HG02642 (cell line): ENCODE measurements around the gene MMP13.
"Not testable (repeated sequence)": the region's sequence is repeated elsewhere in the genome, so short reads cannot be mapped to it uniquely, and the experiment has no call there.

ENCODE experiments used
- ATAC-seq: cut with Tn5 transposase; IDR thresholded peaks from one replicate; pipeline ENCODE4 v1.9.1; 2021; ENCODE audit warnings: mild to moderate bottlenecking; ENCODE audit not compliant: unreplicated experiment, poor library complexity

Gene MMP13

DNA sequence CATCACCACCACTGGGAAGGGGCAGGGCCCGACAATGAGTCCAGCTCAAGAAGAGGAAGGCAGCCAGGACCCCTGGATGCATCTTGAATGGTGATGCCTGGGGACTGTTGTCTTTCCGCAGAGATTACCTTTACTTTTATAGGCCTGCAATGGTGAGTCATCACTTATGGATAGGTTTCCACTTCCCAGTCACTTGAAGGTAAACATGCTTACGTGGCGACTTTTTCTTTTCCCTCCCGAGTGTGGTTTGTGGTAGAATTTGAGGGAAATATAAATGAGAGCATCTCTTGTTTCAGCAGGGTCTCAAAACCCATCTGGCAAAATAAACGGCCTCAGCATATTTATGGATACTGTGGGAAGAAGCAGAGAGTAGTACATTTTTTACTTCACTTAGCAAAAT is at the start of gene MMP13:
TSS of gene MMP13 (minus strand) at position 109 of the 400 bp plus-strand sequence. CDS start at position 82, 27 bp downstream.
- ATAC-seq: no peak

DNA sequence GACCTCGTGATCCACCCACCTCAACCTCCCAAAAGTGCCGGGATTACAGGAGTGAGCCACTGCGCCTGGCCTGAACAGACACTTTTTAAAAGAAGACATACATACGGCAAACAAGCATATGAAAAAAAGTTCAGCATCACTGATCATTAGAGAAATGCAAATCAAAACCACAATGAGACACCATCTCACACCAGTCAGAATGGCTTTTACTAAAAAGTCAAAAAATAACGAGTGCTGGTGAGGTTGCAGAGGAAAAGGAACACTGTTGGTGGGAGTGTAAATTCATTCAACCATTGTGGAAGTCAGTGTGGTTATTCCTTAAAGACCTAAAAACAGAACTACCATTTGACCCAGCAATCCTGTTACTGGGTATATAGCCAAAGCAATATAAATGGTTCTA is 48.7 kb upstream of the MMP13 start:
- ATAC-seq: not testable (repeated sequence)

DNA sequence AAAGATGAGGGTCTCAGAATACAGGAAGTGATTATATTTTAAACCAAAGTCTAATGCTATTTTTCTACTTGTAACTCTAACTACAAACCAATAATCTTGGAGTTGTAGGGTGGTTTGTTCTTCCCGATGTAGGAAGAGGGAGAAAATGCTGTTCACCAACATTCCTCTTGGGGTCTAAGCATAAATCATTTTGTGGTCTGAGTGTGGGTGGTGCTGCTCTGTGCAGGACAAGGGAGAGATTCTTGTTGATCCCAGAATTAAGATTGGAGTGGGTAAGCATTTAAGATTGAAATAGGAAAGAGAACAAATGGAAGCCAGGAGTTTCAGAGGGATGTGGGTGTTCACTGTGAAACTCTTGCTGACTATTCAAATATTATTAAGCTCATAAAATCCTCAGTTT is 38.6 kb upstream of the MMP13 start:
- ATAC-seq: no peak

- ATAC-seq: no peak
Observed at GRCh38 chr11:102991776-102992175, 36.2 kb upstream of the MMP13 start.

- ATAC-seq: no peak
Observed at GRCh38 chr11:102990145-102990544, 34.6 kb upstream of the MMP13 start.

GRCh38 chr11:102989379-102990047 is 34.0 kb upstream of the MMP13 start:
- ATAC-seq: no peak

- ATAC-seq: no peak
Observed at GRCh38 chr11:102986815-102987214, 31.3 kb upstream of the MMP13 start.

DNA sequence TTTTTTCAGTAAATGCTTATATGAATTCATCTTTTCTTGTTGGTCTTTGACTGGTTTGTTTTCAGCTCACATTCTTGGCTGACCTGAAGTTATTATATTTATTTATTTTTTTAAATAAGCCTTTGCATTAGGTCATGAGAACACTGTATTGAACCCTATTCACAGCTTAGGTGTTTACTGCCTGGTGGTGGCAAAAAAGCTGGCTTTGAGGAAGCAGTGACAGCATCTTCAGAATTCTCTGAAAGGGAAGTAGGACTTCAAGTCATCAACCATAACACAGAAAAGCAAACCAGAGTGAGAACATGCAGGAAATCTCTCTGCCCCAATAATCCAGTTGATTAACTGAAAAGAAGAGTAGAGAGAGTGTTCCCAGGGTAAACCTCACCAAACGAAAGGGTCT is 30.3 kb upstream of the MMP13 start:
- ATAC-seq: no peak

- no peak for ATAC-seq
Observed at GRCh38 chr11:102983486-102983885, 28.0 kb upstream of the MMP13 start.

- peak; percentile 58 for ATAC-seq
Observed at GRCh38 chr11:102981324-102981910, 25.9 kb upstream of the MMP13 start.

- no peak for ATAC-seq
Observed at GRCh38 chr11:102974552-102975280, 19.2 kb upstream of the MMP13 start.

GRCh38 chr11:102973698-102974097 is 18.2 kb upstream of the MMP13 start:
- not testable (repeated sequence) for ATAC-seq

DNA sequence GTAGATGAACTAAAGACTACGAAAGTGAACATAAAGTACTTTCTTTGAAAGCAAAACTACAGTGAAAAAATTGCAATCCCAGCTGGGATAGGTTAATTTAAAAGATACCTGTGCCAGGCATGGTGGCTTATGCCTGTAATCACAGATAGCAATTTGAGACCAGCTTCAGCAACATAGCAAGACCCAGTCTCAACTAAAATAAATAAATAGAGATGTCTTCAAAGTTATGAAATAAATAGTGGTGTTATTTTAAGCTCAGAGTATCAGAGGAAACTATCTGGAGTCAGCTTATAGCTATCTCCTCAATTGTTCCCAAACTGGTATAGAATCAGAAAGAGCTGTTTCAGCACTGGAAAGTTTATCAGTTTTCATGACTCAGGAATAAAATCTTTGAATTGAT is 17.3 kb upstream of the MMP13 start:
- no peak for ATAC-seq

- no peak for ATAC-seq
Observed at GRCh38 chr11:102971766-102972165, 16.2 kb upstream of the MMP13 start.

DNA sequence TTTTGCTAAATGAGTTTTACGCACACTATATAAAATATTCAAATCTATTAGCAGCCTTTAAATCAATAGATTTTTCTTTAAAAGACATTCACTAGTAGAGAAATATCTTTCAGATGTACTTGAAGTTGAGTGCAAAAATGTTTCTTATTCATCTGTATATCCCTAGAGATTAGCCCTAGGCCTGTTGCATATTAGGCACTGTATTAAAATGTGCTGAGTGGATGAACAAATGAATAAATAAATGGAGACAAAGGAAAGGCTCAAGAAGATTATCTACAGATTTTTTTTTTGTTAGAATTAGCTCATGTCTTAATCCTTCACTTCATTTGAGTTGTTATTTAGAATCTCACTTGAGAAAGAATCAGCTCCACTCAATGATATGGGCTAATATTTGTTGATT is 12.0 kb upstream of the MMP13 start:
- no peak for ATAC-seq

DNA sequence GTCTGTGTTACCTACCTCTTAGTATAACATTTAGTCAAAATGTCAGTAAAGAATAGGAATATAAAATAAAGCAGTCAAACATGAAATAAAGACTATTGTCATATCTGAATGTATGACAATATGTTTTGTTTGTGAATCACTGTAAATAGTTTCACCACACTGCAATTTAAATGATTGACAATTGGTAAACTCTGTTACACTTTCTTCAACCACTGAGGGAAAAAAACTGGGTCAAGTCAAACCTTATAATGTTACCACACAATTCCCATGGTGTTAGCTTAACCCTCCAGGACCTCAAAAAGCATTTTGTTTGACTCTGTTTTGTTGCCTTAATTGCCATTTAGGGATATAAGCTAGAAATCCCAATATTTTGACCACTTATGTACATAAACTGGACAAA is 10.5 kb upstream of the MMP13 start:
- ATAC-seq: no peak

GRCh38 chr11:102964867-102965266 is 9.3 kb upstream of the MMP13 start:
- no peak for ATAC-seq

DNA sequence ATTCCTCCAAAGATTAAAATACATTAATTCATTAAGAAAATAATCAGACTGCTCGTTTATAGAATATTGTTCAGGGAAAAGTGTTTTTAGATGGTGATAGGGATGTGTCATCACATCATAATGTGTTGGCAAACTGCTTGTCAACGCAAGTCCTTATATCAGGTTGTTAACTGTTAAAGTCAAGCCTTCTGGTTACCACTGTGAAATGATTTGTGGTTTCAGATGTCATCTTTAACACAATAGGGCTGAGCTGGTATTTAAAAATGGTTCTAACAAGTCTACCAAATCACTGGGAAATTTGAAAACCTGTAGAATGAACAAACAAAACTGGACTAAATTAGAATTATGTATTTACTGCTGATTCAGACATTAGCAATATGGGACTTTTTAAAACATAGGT is 2.4 kb upstream of the MMP13 start:
- ATAC-seq: no peak

DNA sequence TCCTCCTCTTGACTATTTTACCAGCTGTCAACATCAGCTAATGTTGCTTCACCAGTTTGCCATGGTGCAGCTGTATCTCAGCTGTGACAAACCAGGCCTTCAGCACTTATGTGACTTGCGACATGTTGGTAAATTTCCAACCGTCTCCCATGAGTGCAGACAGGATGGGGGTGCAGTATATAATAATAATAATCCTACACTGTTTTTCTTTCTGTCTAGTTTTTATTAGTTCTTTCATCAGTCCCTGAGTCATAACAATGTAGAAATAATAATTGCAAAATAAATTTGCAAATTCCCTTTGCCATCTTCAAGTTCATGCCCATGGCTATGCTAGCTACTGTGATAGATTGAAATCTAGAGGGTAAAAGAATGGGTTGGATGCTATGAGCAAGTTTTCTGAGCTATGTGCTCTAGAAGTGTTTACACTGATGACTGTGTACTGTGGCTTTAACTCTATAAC is 4.9 kb downstream of the MMP13 start:
- ATAC-seq: no peak

- ATAC-seq: no peak
Observed at GRCh38 chr11:102946237-102946636, 9.3 kb downstream of the MMP13 start.
